H1 (cell line): Measurements from ENCODE around the gene SCN4A. TPM values are rescaled to one million over a fixed set of nuclear protein-coding genes. Genes with fewer than 3 reads are reported as not detected.

ENCODE experiments used
- CTCF ChIA-PET: fragments of 300-600 bp; sonication (Branson Sonifier 250); formaldehyde crosslinking; loops from one replicate; lab custom pipeline; 2021; ENCODE audit not compliant: partially characterized antibody; lab: Charles Lee
- POLR2A ChIA-PET: fragments of 300-600 bp; sonication (Branson Sonifier 250); formaldehyde crosslinking; loops from one replicate; lab custom pipeline; 2021; ENCODE audit warnings: inconsistent platforms; ENCODE audit not compliant: partially characterized antibody; lab: Charles Lee
- DNase-seq, 2 experiments: peaks; one replicate each; pipeline versions ENCODE4 v3.0.0 to v3.0.0-alpha.2; 2010 to 2022; ENCODE audit warnings: low spot score in 2 of 2, low read depth in 1 of 2, mixed read lengths in 1 of 2
- FAIRE-seq: peaks from 2 replicates; lab custom pipeline; 2011; peaks lifted over from hg19 to GRCh38; lab: Jason Lieb, UNC
- H2AFZ ChIP-seq: 2 replicates; pipeline ENCODE4 v1.8.1; 2012; ENCODE audit warnings: low read length, inconsistent platforms
- H2AK5ac ChIP-seq: 2 replicates; pipeline ENCODE4 v1.6.1; 2013; ENCODE audit warnings: low read depth, low read length
- H2BK120ac ChIP-seq: replicated peaks from 2 replicates; pipeline ENCODE3; 2013; ENCODE audit warnings: low read depth, low read length, inconsistent platforms
- H2BK12ac ChIP-seq: 2 replicates; pipeline ENCODE4 v1.6.1; 2013; ENCODE audit warnings: low read depth, low read length
- H2BK15ac ChIP-seq: 2 replicates; pipeline ENCODE4 v1.6.1; 2013; ENCODE audit warnings: low read length
- H2BK20ac ChIP-seq: 2 replicates; pipeline ENCODE4 v1.6.1; 2013; ENCODE audit warnings: low read length
- H2BK5ac ChIP-seq: 2 replicates; pipeline ENCODE4 v1.6.1; 2013; ENCODE audit warnings: low read depth, low read length
- H3K14ac ChIP-seq: 2 replicates; pipeline ENCODE4 v1.6.1; 2013; ENCODE audit warnings: inconsistent platforms; ENCODE audit not compliant: insufficient read length
- H3K18ac ChIP-seq: 2 replicates; pipeline ENCODE4 v1.6.1; 2013; ENCODE audit warnings: low read length; ENCODE audit errors: extremely low read depth
- H3K23ac ChIP-seq: 2 replicates; pipeline ENCODE4 v1.6.1; 2013; ENCODE audit warnings: inconsistent platforms; ENCODE audit not compliant: insufficient read length
- H3K23me2 ChIP-seq: 2 replicates; pipeline ENCODE4 v1.6.1; 2013; ENCODE audit warnings: low read depth, low read length
- H3K27ac ChIP-seq: 2 replicates; pipeline ENCODE4 v1.6.1; 2011; ENCODE audit warnings: low read depth, low read length, inconsistent platforms
- H3K27me3 ChIP-seq, 4 experiments: replicated peaks in 1 of 4; 1 replicate in 1 of 4; 2 replicates in 3 of 4; pipeline versions ENCODE4 v1.6.1 to v1.8.1; 2011 to 2013; ENCODE audit warnings: low read length in 3 of 4, mild to moderate bottlenecking in 3 of 4, inconsistent platforms in 2 of 4, mixed read lengths in 2 of 4, moderate library complexity in 1 of 4; ENCODE audit not compliant: control insufficient read depth in 3 of 4, insufficient read depth in 3 of 4; ENCODE audit errors: extremely low read depth in 1 of 4
- H3K36me3 ChIP-seq, 4 experiments: 2 replicates each; pipeline versions ENCODE4 v1.6.1 to v1.8.1; 2011 to 2013; ENCODE audit warnings: mild to moderate bottlenecking in 4 of 4, low read length in 3 of 4, moderate library complexity in 2 of 4, control low read depth in 1 of 4, inconsistent platforms in 1 of 4; ENCODE audit not compliant: insufficient read depth in 4 of 4, control insufficient read depth in 2 of 4
- H3K4ac ChIP-seq: replicated peaks from 2 replicates; pipeline ENCODE3; 2013; ENCODE audit warnings: low read length, low read depth, mixed read lengths, inconsistent platforms; ENCODE audit not compliant: insufficient read length
- H3K4me1 ChIP-seq, 4 experiments: replicated peaks in 1 of 4; 1 replicate in 1 of 4; 2 replicates in 3 of 4; pipeline versions ENCODE4 v1.6.1 to v1.8.1; 2011 to 2013; ENCODE audit warnings: low read length in 3 of 4, inconsistent platforms in 2 of 4, mixed read lengths in 1 of 4; ENCODE audit not compliant: insufficient read depth in 4 of 4, control insufficient read depth in 3 of 4
- H3K4me2 ChIP-seq, 2 experiments: 2 replicates each; pipeline versions ENCODE4 v1.6.1 to v1.8.1; 2011 to 2013; ENCODE audit warnings: low read depth in 2 of 2, low read length in 2 of 2, control low read depth in 1 of 2, inconsistent platforms in 1 of 2, mild to moderate bottlenecking in 1 of 2; ENCODE audit not compliant: insufficient read depth in 1 of 2
- H3K4me3 ChIP-seq, 4 experiments: fragments of 200-600, 300-600 bp in 1 of 4; sonication (generic), shearing (Covaris generic), sonication (Bioruptor Twin) in 1 of 4; 2 replicates each; pipeline versions ENCODE4 v1.5.1 to v1.8.1; 2011 to 2016; ENCODE audit warnings: low read length in 4 of 4, low read depth in 3 of 4, control low read depth in 2 of 4, inconsistent platforms in 2 of 4, mild to moderate bottlenecking in 2 of 4, mixed read lengths in 1 of 4, moderate library complexity in 1 of 4; ENCODE audit not compliant: insufficient read depth in 2 of 4; ENCODE audit errors: extremely low read depth in 1 of 4
- H3K56ac ChIP-seq: replicated peaks from 2 replicates; pipeline ENCODE3; 2013; ENCODE audit warnings: low read depth, mild to moderate bottlenecking, mixed read lengths, low read length, inconsistent platforms; ENCODE audit not compliant: insufficient read length
- H3K79me1 ChIP-seq: 2 replicates; pipeline ENCODE4 v1.6.1; 2013; ENCODE audit warnings: low read depth, low read length, control low read depth
- H3K79me2 ChIP-seq, 2 experiments: 2 replicates each; pipeline versions ENCODE4 v1.6.1 to v1.8.1; 2012 to 2013; ENCODE audit warnings: low read length in 2 of 2, mild to moderate bottlenecking in 2 of 2, inconsistent platforms in 1 of 2; ENCODE audit not compliant: insufficient read depth in 2 of 2, control insufficient read depth in 1 of 2
- H3K9ac ChIP-seq, 4 experiments: replicated peaks in 1 of 4; 1 replicate in 1 of 4; 2 replicates in 3 of 4; pipeline versions ENCODE4 v1.6.1 to v1.8.1; 2011 to 2013; ENCODE audit warnings: low read depth in 3 of 4, low read length in 3 of 4, control low read depth in 2 of 4, mild to moderate bottlenecking in 2 of 4, moderate library complexity in 2 of 4, inconsistent platforms in 1 of 4; ENCODE audit errors: extremely low read depth in 1 of 4
- H3K9me3 ChIP-seq, 2 experiments: 2 replicates each; pipeline versions ENCODE4 v1.6.1 to v1.8.1; 2012 to 2013; ENCODE audit warnings: mild to moderate bottlenecking in 2 of 2, moderate library complexity in 2 of 2, control low read depth in 1 of 2, inconsistent platforms in 1 of 2, low read depth in 1 of 2, low read length in 1 of 2, mixed read lengths in 1 of 2; ENCODE audit not compliant: insufficient read depth in 2 of 2
- H4K20me1 ChIP-seq, 2 experiments: replicated peaks in 1 of 2; 2 replicates each; pipeline versions ENCODE3 to v1.8.1; 2011 to 2013; ENCODE audit warnings: inconsistent platforms in 2 of 2, low read length in 2 of 2, mild to moderate bottlenecking in 1 of 2; ENCODE audit not compliant: insufficient read depth in 2 of 2, control insufficient read depth in 1 of 2
- H4K5ac ChIP-seq: 2 replicates; pipeline ENCODE4 v1.6.1; 2013; ENCODE audit warnings: low read length, low read depth, mixed read lengths, inconsistent platforms; ENCODE audit not compliant: insufficient read length
- H4K8ac ChIP-seq: 2 replicates; pipeline ENCODE4 v1.8.0; 2013; ENCODE audit warnings: mild to moderate bottlenecking, moderate library complexity, low read length, inconsistent platforms; ENCODE audit not compliant: insufficient read depth; ENCODE audit errors: extremely low read depth
- H4K91ac ChIP-seq: replicated peaks from 2 replicates; pipeline ENCODE3; 2013; ENCODE audit warnings: low read length, mixed read lengths, inconsistent platforms; ENCODE audit not compliant: insufficient read length
- CHD2 ChIP-seq: IDR thresholded peaks from 2 replicates; pipeline ENCODE4 v1.6.1; 2012; ENCODE audit warnings: low read length, improper control_type of control experiment
- whole genome bisulfite sequencing, 2 experiments: shearing (Covaris generic) in 1 of 2; methylation state at CpG; one replicate each; pipeline versions ENCODE4 v1.1.6 to v1.1.7; 2013 to 2015; ENCODE audit warnings: low lambda C conversion rate in 2 of 2, mixed read lengths in 2 of 2, inconsistent platforms in 1 of 2, low coverage in 1 of 2, missing lambda C conversion rate in 1 of 2; ENCODE audit not compliant: insufficient replicate concordance in 2 of 2, insufficient coverage in 1 of 2, insufficient read length in 1 of 2; ENCODE audit errors: extremely low coverage in 1 of 2, missing lambda C conversion rate in 1 of 2; 5-methylcytosine and 5-hydroxymethylcytosine counted together
- polyA plus RNA-seq, 7 experiments: library from polyadenylated mRNA; depleted of rRNA in 3 of 7; stranded (reverse) in 5 of 7; unstranded in 2 of 7; fragments of >200 nt in 5 of 7; fragments of 200-250 nt in 2 of 7; gene quantifications; 1 replicate in 5 of 7; 2 replicates in 1 of 7; 4 replicates in 1 of 7; pipeline versions ENCODE4 v1.2.1 to v1.2.3, GENCODE V29; 2011 to 2013; ENCODE audit warnings: missing spikeins in 2 of 7, mixed read lengths in 2 of 7
- total RNA-seq: library from RNA; stranded (reverse); fragmentation: NEBNext Ultra II Directional; extraction: Animal tissue kit (Norgen Biotek cat#: 25700); gene quantifications from 2 replicates; pipeline ENCODE4 v1.2.1, GENCODE V29; 2021

Gene SCN4A
- total and polyA plus RNA-seq, 2 of the 8 experiments (the other 6 are each of a cell fraction or from before 2014, with no cell fraction given): 5.0 to 8.5 TPM

- no peak overlapping the region for H3K4me2 ChIP-seq
- POLR2A ChIA-PET: interaction anchor here (1.0 kb wide), 1 partner anchor 10 kb away, joined by 3 read pairs; no protein-coding TSS in a partner anchor
- no peak overlapping the region for H2BK15ac ChIP-seq
Measured at GRCh38 chr17:64004218-64004770, 31.6 kb upstream of the SCN4A start.

More at GRCh38 chr17:64004218-64004770, 31.6 kb upstream of the SCN4A start:
- Histone ChIP-seq H3K4me1 (peaks cover 0 to 12% (median 2%) of the 10 kb centered on the region in 4 experiments; a peak in 3 of 7 replicates), H3K14ac (no peak overlapping the region), H3K4me3 (no peak overlapping the region), H3K79me2 (no peaks in the 10 kb centered on the region), H2BK12ac (no peak overlapping the region), H3K18ac (no peak overlapping the region), H2BK120ac (no peak overlapping the region), H3K27ac (no peak overlapping the region), H4K20me1 (peaks cover 0 to 5% of the 10 kb centered on the region in 2 experiments), H3K79me1 (no peaks in the 10 kb centered on the region), H3K4ac (no peak overlapping the region), H4K5ac (no peak overlapping the region), H3K36me3 (no peaks in the 10 kb centered on the region), H2AFZ (no peak overlapping the region), H3K9ac (no peak overlapping the region), H2AK5ac (no peak overlapping the region), H4K8ac (no peak overlapping the region), H3K56ac (no peak overlapping the region), H2BK5ac (no peak overlapping the region), H3K9me3 (no peaks in the 10 kb centered on the region), H2BK20ac (no peak overlapping the region), H3K23me2 (0 out of 2 replicates have a peak, but pooled peaks cover under 1% of the 10 kb centered on the region), H3K27me3 (peaks cover 0 to 8% (median 4%) of the 10 kb centered on the region in 4 experiments; a peak in 4 of 7 replicates), H3K23ac (no peak overlapping the region), H4K91ac (no peak overlapping the region)
- DNase-seq (peak in 1 of 2 experiments; percentile 29), FAIRE-seq (no peak)
- CTCF ChIA-PET: interaction anchor here (1.3 to 4.0 kb wide), 5 partner anchors 9 to 86 kb away, joined by 3 to 26 read pairs (median 11); partner anchors contain the start of gene GH1
- WGBS, 2 experiments: 88% methylated on average over 7 of the region's 7 CpGs; no CpG with 5 or more reads in 1 of the 2 experiments
- no peak for TF ChIP-seq CHD2
